T-helper 1 cell treated with Interleukin-12 subunit alpha and Interleukin-12 subunit beta and Interleukin-4 antibody, amounts not matched to agents 30 μg/mL and 1 μg/mL, for 36 hours (primary cell): ENCODE measurements around the gene FOCAD.
A peak's percentile ranks its signal among the peaks of the same experiment; 100 is the strongest.

Source experiments
- H3K27ac Mint-ChIP-seq: one replicate; pipeline ENCODE4 v1.8.0; 2021; ENCODE audit warnings: mild to moderate bottlenecking, mixed read lengths
- H3K27me3 Mint-ChIP-seq: one replicate; pipeline ENCODE4 v1.8.0; 2021; ENCODE audit warnings: low read depth, mixed read lengths
- H3K36me3 Mint-ChIP-seq: one replicate; pipeline ENCODE4 v1.8.0; 2021; ENCODE audit warnings: low read depth, mixed read lengths
- H3K4me1 Mint-ChIP-seq: one replicate; pipeline ENCODE4 v1.8.0; 2021; ENCODE audit warnings: low read depth, mixed read lengths
- H3K4me3 Mint-ChIP-seq: one replicate; pipeline ENCODE4 v1.8.0; 2021; ENCODE audit warnings: mild to moderate bottlenecking, moderate library complexity, mixed read lengths
- H3K9me3 Mint-ChIP-seq: one replicate; pipeline ENCODE4 v1.8.0; 2021; ENCODE audit warnings: mixed read lengths

Gene FOCAD

GRCh38 chr9:20697021-20697719, 13.1 kb downstream of the FOCAD start:
- Mint-ChIP-seq H3K36me3 (peaks cover 2% of the 10 kb centered on the region), H3K9me3 (no peaks in the 10 kb centered on the region), H3K27me3 (no peaks in the 10 kb centered on the region), H3K27ac (no peak overlapping the region), H3K4me3 (no peak overlapping the region), H3K4me1 (peaks cover 8% of the 10 kb centered on the region)

- Mint-ChIP-seq H3K36me3 (peaks cover 2% of the 10 kb centered on the region), H3K4me3 (no peak overlapping the region), H3K27me3 (no peaks in the 10 kb centered on the region), H3K4me1 (peaks cover 3% of the 10 kb centered on the region), H3K27ac (no peak overlapping the region), H3K9me3 (no peaks in the 10 kb centered on the region)
Observed at GRCh38 chr9:20698782-20699181, 14.7 kb downstream of the FOCAD start.

DNA sequence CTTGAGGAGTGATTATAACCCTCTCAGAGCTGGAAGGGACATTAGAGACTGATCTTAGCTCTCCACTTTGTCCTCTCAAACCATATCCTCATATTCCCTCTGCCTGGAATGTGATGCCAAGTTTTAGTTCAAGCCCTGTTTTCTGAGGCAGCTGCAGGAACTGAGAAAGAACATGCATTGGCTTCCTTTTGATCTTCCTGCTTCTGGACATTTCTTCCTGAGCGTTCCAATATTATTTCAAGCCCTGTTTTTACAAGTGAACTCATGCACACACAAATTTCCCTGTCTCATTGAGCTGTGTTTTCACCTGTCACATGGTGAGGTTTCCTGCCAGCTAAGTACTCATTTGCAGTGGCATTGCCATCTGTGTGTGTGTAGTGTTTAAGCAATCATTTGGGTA, 17.0 kb downstream of the FOCAD start:
- no peak overlapping the region for H3K4me3 Mint-ChIP-seq
- H3K9me3 Mint-ChIP-seq: no peaks in the 10 kb centered on the region
- peaks cover 2% of the 10 kb centered on the region for H3K36me3 Mint-ChIP-seq
- H3K27me3 Mint-ChIP-seq: no peaks in the 10 kb centered on the region
- no peak overlapping the region for H3K27ac Mint-ChIP-seq
- H3K4me1 Mint-ChIP-seq: peaks cover 3% of the 10 kb centered on the region

GRCh38 chr9:20702570-20702969, 18.5 kb downstream of the FOCAD start:
- H3K9me3 Mint-ChIP-seq: no peaks in the 10 kb centered on the region
- no peak overlapping the region for H3K4me3 Mint-ChIP-seq
- H3K27me3 Mint-ChIP-seq: no peaks in the 10 kb centered on the region
- peaks cover 4% of the 10 kb centered on the region for H3K36me3 Mint-ChIP-seq
- peaks cover 3% of the 10 kb centered on the region for H3K4me1 Mint-ChIP-seq
- H3K27ac Mint-ChIP-seq: no peak overlapping the region

DNA sequence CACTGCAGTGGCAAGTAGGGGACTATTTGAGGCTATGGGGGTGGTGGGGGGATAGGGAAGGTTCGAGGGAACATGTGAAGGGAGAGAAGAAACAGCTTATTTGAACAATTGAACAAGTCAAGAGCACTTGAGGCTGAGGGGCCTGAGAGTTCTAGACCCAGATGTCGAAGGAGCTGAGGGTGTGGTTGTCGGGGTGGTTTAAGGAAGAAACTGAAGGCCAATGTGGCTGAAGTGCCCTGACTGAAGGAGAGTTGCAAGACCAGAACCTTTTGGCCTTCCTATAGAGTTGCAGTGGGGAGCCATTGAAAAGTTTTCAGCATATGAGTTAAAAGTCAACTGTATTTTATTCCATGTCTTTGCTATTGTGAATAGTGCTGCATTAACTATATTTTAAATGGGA, 19.1 kb downstream of the FOCAD start:
- H3K9me3 Mint-ChIP-seq: no peaks in the 10 kb centered on the region
- H3K36me3 Mint-ChIP-seq: peaks cover 4% of the 10 kb centered on the region
- peaks cover 3% of the 10 kb centered on the region for H3K4me1 Mint-ChIP-seq
- H3K27me3 Mint-ChIP-seq: no peaks in the 10 kb centered on the region
- H3K27ac Mint-ChIP-seq: no peak overlapping the region
- H3K4me3 Mint-ChIP-seq: no peak overlapping the region

- Mint-ChIP-seq H3K4me3 (no peak overlapping the region), H3K36me3 (peaks cover 5% of the 10 kb centered on the region), H3K9me3 (no peaks in the 10 kb centered on the region), H3K27me3 (no peaks in the 10 kb centered on the region), H3K4me1 (peaks cover 2% of the 10 kb centered on the region), H3K27ac (no peak overlapping the region)
Observed at GRCh38 chr9:20707708-20708107, 23.6 kb downstream of the FOCAD start.

DNA sequence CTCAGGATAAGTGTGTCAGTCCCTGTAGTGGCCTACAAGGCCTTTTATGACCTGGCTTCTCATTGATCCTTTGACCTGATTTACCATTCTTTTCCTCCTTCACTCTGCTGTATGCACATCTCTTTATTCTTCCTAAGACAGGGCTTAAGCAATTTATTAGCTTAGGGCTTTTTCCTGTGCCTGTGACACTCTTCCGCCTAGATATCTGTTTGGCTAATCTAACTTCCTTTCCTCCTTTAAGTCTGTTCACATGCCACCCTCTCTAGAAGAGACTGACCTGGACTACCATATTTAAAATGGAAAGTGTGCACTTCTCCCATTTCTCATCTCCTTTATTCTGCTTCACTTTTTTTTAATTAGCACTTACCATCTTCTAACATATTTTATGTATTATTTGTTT, 29.1 kb downstream of the FOCAD start:
- H3K27me3 Mint-ChIP-seq: no peaks in the 10 kb centered on the region
- no peaks in the 10 kb centered on the region for H3K9me3 Mint-ChIP-seq
- no peak overlapping the region for H3K4me3 Mint-ChIP-seq
- H3K4me1 Mint-ChIP-seq: peaks cover 5% of the 10 kb centered on the region
- no peak overlapping the region for H3K27ac Mint-ChIP-seq
- peaks cover 9% of the 10 kb centered on the region for H3K36me3 Mint-ChIP-seq

DNA sequence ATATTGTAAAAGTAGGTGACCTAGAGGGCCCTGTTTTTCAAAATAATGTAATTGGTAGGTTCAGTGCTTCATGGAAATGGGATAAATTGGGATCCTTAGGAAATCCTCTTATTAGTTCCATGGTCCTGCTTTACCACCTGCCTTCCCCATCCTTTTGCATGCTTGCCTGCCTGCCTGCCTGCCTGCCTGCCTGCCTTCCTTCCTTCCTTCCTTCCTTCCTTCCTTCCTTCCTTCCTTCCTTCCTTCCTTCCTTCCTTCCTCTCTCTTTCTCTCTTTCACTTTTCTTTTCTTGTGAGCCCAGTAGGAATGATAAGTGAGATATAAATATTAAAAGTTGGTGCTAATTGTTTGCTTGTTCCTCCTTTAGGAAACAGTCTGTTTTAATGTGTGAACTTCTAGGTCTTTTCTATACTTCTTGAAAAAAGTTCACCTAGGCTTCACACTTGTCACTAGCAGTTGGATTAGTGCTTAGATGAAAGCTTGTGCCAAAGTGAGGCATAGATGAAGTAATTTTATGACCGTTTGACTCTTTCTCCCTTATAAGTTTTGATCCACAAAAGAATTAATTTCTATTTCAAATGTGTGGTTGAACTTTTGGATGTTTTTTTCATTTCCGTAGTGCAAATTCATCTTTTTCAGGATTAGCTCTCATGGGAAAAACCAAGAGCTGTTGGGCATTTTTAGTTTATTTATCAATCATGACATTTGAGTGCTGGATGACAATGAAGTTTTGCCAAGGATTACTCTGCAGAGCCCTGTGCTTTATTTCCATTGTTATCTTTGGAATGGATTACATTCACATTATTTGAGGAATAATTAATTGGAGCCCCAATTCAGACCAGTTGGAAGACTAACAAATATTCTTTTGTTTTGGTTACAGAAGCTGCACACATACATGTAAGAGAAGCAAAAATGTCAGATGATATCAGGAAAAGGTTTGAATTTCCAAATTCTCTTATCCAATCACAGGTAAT, 30.7 kb downstream of the FOCAD start:
- Mint-ChIP-seq H3K4me3 (no peak overlapping the region), H3K9me3 (no peaks in the 10 kb centered on the region), H3K4me1 (peaks cover 5% of the 10 kb centered on the region), H3K27ac (no peak overlapping the region), H3K36me3 (peaks cover 13% of the 10 kb centered on the region), H3K27me3 (no peaks in the 10 kb centered on the region)

DNA sequence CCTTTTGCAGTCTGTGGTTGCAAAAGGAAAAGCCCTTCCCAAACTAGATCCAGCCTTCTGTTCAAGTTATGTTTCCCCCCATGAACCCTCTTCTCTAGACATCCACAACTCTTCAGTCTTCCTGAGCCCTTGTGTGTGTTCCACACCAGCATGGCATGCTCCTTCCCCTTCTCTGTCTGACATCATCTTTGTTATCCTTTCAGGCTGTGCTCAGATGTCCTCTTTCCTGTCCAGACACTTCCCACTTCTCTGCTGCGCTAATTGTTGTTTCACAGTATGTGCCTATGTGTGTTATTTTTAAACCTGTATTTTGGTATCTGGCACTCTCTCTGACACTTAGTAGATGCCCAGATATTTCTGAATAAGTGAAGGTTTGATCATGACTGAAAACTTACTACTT, 38.2 kb downstream of the FOCAD start:
- no peak overlapping the region for H3K4me3 Mint-ChIP-seq
- no peaks in the 10 kb centered on the region for H3K27me3 Mint-ChIP-seq
- no peak overlapping the region for H3K27ac Mint-ChIP-seq
- no peaks in the 10 kb centered on the region for H3K9me3 Mint-ChIP-seq
- H3K36me3 Mint-ChIP-seq: peaks cover 34% of the 10 kb centered on the region
- H3K4me1 Mint-ChIP-seq: peaks cover 15% of the 10 kb centered on the region

- peaks cover 26% of the 10 kb centered on the region for H3K36me3 Mint-ChIP-seq
- H3K9me3 Mint-ChIP-seq: no peaks in the 10 kb centered on the region
- no peaks in the 10 kb centered on the region for H3K27me3 Mint-ChIP-seq
- peak overlapping the region; percentile 54 for H3K4me3 Mint-ChIP-seq
- peak overlapping the region; percentile 52 for H3K27ac Mint-ChIP-seq
- H3K4me1 Mint-ChIP-seq: peaks cover 15% of the 10 kb centered on the region
Observed at GRCh38 chr9:20725675-20726074, 41.6 kb downstream of the FOCAD start.

GRCh38 chr9:20726144-20726543, 42.1 kb downstream of the FOCAD start:
- H3K27me3 Mint-ChIP-seq: no peaks in the 10 kb centered on the region
- H3K9me3 Mint-ChIP-seq: no peaks in the 10 kb centered on the region
- no peak overlapping the region for H3K27ac Mint-ChIP-seq
- H3K4me1 Mint-ChIP-seq: peaks cover 15% of the 10 kb centered on the region
- H3K4me3 Mint-ChIP-seq: peak overlapping the region; percentile 54
- peaks cover 25% of the 10 kb centered on the region for H3K36me3 Mint-ChIP-seq

DNA sequence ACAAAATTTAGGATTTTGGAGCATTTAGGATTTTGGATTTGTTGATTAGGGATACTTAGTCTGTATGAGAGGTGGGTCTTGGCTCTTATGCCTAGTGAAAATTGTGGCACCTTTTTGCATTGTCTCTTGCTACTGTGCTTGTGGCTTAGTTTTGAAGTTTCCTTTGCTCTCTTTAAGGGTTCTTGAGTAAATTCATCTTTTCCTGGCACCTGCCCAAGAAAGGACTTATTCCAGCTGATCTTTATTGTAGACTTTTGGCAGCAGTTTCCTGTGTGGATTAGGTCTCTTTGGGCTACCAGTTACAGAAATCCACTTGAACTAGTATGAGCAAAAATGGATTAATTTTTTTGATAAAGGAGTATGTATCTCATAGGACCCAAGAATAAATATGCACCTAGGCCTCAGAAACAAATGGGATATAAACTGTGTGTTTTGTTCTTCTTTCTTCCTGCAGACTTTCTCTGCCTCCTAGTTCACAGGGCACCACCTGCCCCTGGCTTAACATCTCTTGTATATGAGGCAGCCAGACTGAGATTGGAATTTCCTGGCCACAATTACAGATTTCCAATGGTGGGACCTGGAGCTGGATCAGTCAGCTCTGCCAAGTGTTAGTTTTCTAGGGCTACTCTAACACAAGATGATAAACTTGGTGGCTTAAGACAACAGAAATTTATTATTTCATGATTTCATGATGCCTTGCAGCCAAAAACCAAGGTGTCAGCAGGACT, 44.6 kb downstream of the FOCAD start:
- H3K27me3 Mint-ChIP-seq: no peaks in the 10 kb centered on the region
- H3K4me1 Mint-ChIP-seq: peaks cover 24% of the 10 kb centered on the region
- no peak overlapping the region for H3K27ac Mint-ChIP-seq
- no peak overlapping the region for H3K4me3 Mint-ChIP-seq
- no peaks in the 10 kb centered on the region for H3K9me3 Mint-ChIP-seq
- peaks cover 20% of the 10 kb centered on the region for H3K36me3 Mint-ChIP-seq

DNA sequence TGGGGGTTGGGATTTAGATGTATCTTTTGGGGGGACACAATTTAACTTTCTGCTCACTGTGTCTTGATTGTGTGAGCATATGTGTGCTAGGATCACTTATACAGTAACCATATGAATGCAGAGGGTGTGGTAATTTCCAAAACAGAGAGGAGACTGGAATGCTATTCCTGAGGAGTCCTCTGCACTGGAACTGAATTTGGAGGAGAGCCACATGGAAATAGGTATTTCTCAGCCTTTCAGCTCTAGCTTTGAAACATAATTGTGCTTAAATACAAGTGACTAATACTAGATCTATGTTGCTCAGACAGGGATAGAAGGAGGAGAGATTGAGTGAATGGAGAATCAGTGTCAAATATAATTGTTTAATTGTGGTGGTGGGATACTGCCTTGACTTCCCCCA, 45.5 kb downstream of the FOCAD start:
- Mint-ChIP-seq H3K27ac (no peak overlapping the region), H3K4me1 (peaks cover 24% of the 10 kb centered on the region), H3K9me3 (no peaks in the 10 kb centered on the region), H3K36me3 (peaks cover 15% of the 10 kb centered on the region), H3K27me3 (no peaks in the 10 kb centered on the region), H3K4me3 (no peak overlapping the region)

DNA sequence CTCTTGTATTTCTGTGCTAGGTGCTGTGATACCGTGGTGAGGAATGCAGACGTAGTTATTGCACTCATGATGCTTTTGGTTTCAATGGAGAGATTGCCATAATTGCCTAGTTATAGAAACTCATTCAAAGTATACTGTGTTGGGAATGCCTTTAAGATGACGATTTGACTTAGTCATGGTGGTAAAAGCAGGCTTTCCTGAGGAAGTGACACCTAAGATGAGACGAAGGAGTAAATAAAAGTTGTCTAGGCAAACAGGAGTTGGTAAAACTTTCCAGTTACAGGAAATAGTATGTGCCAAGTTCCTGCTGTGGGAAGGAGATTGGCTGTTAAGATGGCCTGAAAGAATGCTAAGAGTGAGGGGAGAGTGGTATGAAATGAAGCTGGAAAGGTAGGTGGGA, 48.1 kb downstream of the FOCAD start:
- Mint-ChIP-seq H3K27me3 (no peaks in the 10 kb centered on the region), H3K27ac (peak overlapping the region; percentile 18), H3K9me3 (no peaks in the 10 kb centered on the region), H3K4me1 (peaks cover 10% of the 10 kb centered on the region), H3K36me3 (peaks cover 10% of the 10 kb centered on the region), H3K4me3 (no peak overlapping the region)
